ENCODE results near the gene BNC2.

BNC2 gene

GRCh38 chr9:16368237-16369087, 502.0 kb downstream of the BNC2 start:
- TF ChIP-seq EZH2phosphoT487 (IDR thresholded peaks at IDR 0.05; ENCODE audit: low read length) (no peak), EZH2 (optimal IDR thresholded peaks at IDR 0.05; ENCODE audit: low read depth, low read length) (no peak)
- H3K79me2 ChIP-seq (ENCODE audit: low read length) = no peaks in the 10 kb centered on the region
- H3K36me3 ChIP-seq (replicated peaks; ENCODE audit: insufficient read depth, low read length) = no peaks in the 10 kb centered on the region
- H3K4me2 ChIP-seq (ENCODE audit: low read depth, low read length) = no peak overlapping the region
- H3F3A ChIP-seq (ENCODE audit: insufficient read depth, low read length) = no peaks in the 10 kb centered on the region
- H2AFZ ChIP-seq (ENCODE audit: low read length) = no peak overlapping the region
- no peaks in the 10 kb centered on the region for H3K9me3 ChIP-seq (replicated peaks; ENCODE audit: insufficient read depth, low read length)
- H3K4me3 ChIP-seq (ENCODE audit: low read length) = no peak overlapping the region
- no peak for DNase-seq
- no peaks in the 10 kb centered on the region for H3K27me3 ChIP-seq (replicated peaks; ENCODE audit: insufficient read depth, low read length)
- no peak overlapping the region for H3K9ac ChIP-seq (ENCODE audit: low read length)
- no peaks in the 10 kb centered on the region for H4K20me1 ChIP-seq (ENCODE audit: insufficient read depth, low read length)
- H3K4me1 ChIP-seq (ENCODE audit: low read length) = no peaks in the 10 kb centered on the region
- no peaks in the 10 kb centered on the region for H3K9me2 ChIP-seq (replicated peaks; ENCODE audit: insufficient read depth, low read length)
- no peak overlapping the region for H3K27ac ChIP-seq (ENCODE audit: low read length)

DNA sequence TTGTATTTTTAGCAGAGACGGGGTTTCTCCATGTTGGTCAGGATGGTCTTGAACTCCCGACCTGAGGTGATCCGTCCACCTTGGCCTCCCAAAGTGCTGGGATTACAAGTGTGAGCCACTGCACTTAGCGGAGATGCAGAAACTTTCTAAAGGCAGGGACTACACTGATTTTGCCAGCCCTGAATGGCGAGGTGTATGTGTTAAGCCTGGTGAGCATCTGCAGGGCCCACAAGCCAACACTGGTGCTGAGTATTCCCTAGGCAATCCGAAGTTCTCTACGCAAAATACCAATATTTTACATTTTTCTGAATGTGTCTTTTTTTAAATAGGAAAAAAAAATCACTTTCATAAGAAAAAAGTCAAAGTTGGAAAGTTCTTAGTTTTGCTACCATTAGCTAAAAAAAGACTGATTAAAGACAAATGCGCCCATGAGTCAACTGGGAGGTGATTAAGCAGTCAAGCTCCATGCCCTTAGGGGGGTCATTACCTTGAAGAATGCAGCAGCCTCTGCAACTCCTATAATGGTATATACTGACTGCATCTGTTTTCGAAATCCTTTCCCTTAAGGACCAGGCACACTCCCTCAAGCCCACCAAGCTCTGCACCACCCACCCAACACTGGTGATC, 502.8 kb downstream of the BNC2 start:
- Histone ChIP-seq H3K9me2 (replicated peaks; ENCODE audit: insufficient read depth, low read length) (no peaks in the 10 kb centered on the region), H3K4me2 (ENCODE audit: low read depth, low read length) (no peak overlapping the region)
- no peak for DNase-seq

DNA sequence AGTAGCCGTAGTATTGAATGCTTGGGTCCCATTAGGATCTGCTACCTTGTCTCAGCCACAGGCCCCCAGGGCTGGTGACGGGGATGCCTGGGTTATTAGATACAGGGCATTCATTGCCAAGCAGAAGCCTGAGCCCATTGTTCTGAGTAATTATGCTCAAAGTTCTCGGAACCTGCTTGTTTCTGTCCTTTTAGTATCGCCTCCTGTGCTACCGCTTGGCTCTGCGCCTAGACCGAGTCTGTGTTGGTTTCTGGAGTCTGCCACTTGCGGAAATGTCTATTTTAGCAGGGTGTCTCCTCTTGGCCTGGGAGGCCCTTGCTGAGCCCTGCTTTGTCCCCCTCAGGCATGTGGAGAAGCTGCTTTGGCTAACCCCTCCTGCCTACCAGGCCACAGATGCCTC, 506.1 kb downstream of the BNC2 start:
- H3K4me1 ChIP-seq (ENCODE audit: low read length) = no peaks in the 10 kb centered on the region
- H3K9me2 ChIP-seq (replicated peaks; ENCODE audit: insufficient read depth, low read length) = no peaks in the 10 kb centered on the region
- no peaks in the 10 kb centered on the region for H4K20me1 ChIP-seq (ENCODE audit: insufficient read depth, low read length)
- no peaks in the 10 kb centered on the region for H3F3A ChIP-seq (ENCODE audit: insufficient read depth, low read length)
- no peak overlapping the region for H3K4me3 ChIP-seq (ENCODE audit: low read length)
- H3K27me3 ChIP-seq (replicated peaks; ENCODE audit: insufficient read depth, low read length) = no peaks in the 10 kb centered on the region
- H2AFZ ChIP-seq (ENCODE audit: low read length) = no peak overlapping the region
- H3K4me2 ChIP-seq (ENCODE audit: low read depth, low read length) = no peak overlapping the region
- no peaks in the 10 kb centered on the region for H3K36me3 ChIP-seq (replicated peaks; ENCODE audit: insufficient read depth, low read length)
- H3K27ac ChIP-seq (ENCODE audit: low read length) = no peak overlapping the region
- H3K9me3 ChIP-seq (replicated peaks; ENCODE audit: insufficient read depth, low read length) = no peaks in the 10 kb centered on the region
- no peaks in the 10 kb centered on the region for H3K79me2 ChIP-seq (ENCODE audit: low read length)
- H3K9ac ChIP-seq (ENCODE audit: low read length) = no peak overlapping the region
- TF ChIP-seq EZH2phosphoT487 (IDR thresholded peaks at IDR 0.05; ENCODE audit: low read length) = no peak
- DNase-seq = no peak

More for the DNA sequence above, 502.8 kb downstream of the BNC2 start:
- H3K36me3 ChIP-seq (replicated peaks; ENCODE audit: insufficient read depth, low read length) = no peaks in the 10 kb centered on the region
- no peak overlapping the region for H3K27ac ChIP-seq (ENCODE audit: low read length)
- no peak overlapping the region for H3K4me3 ChIP-seq (ENCODE audit: low read length)
- TF ChIP-seq EZH2phosphoT487 (IDR thresholded peaks at IDR 0.05; ENCODE audit: low read length) = no peak
- TF ChIP-seq, protein P1, sequence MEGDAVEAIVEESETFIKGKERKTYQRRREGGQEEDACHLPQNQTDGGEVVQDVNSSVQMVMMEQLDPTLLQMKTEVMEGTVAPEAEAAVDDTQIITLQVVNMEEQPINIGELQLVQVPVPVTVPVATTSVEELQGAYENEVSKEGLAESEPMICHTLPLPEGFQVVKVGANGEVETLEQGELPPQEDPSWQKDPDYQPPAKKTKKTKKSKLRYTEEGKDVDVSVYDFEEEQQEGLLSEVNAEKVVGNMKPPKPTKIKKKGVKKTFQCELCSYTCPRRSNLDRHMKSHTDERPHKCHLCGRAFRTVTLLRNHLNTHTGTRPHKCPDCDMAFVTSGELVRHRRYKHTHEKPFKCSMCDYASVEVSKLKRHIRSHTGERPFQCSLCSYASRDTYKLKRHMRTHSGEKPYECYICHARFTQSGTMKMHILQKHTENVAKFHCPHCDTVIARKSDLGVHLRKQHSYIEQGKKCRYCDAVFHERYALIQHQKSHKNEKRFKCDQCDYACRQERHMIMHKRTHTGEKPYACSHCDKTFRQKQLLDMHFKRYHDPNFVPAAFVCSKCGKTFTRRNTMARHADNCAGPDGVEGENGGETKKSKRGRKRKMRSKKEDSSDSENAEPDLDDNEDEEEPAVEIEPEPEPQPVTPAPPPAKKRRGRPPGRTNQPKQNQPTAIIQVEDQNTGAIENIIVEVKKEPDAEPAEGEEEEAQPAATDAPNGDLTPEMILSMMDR (IDR thresholded peaks at IDR 0.05; ENCODE audit: low read length) = no peak
- no peak for TF ChIP-seq EZH2 (optimal IDR thresholded peaks at IDR 0.05; ENCODE audit: low read depth, low read length)
- no peaks in the 10 kb centered on the region for H4K20me1 ChIP-seq (ENCODE audit: insufficient read depth, low read length)
- H3K9ac ChIP-seq (ENCODE audit: low read length) = no peak overlapping the region
- H3K27me3 ChIP-seq (replicated peaks; ENCODE audit: insufficient read depth, low read length) = no peaks in the 10 kb centered on the region
- H3K79me2 ChIP-seq (ENCODE audit: low read length) = no peaks in the 10 kb centered on the region
- no peaks in the 10 kb centered on the region for H3F3A ChIP-seq (ENCODE audit: insufficient read depth, low read length)
- no peak overlapping the region for H2AFZ ChIP-seq (ENCODE audit: low read length)
- no peaks in the 10 kb centered on the region for H3K4me1 ChIP-seq (ENCODE audit: low read length)
- no peaks in the 10 kb centered on the region for H3K9me3 ChIP-seq (replicated peaks; ENCODE audit: insufficient read depth, low read length)

GRCh38 chr9:16363916-16364315, 506.6 kb downstream of the BNC2 start:
- no peak for TF ChIP-seq EZH2phosphoT487 (IDR thresholded peaks at IDR 0.05; ENCODE audit: low read length)
- TF ChIP-seq, protein P1 (IDR thresholded peaks at IDR 0.05; ENCODE audit: low read length) = no peak
- TF ChIP-seq EZH2 (optimal IDR thresholded peaks at IDR 0.05; ENCODE audit: low read depth, low read length) = no peak
- DNase-seq = no peak

More at GRCh38 chr9:16363916-16364315, 506.6 kb downstream of the BNC2 start:
- no peak overlapping the region for H3K4me3 ChIP-seq (ENCODE audit: low read length)
- H3F3A ChIP-seq (ENCODE audit: insufficient read depth, low read length) = no peaks in the 10 kb centered on the region
- H4K20me1 ChIP-seq (ENCODE audit: insufficient read depth, low read length) = no peaks in the 10 kb centered on the region
- no peaks in the 10 kb centered on the region for H3K4me1 ChIP-seq (ENCODE audit: low read length)
- H3K27me3 ChIP-seq (replicated peaks; ENCODE audit: insufficient read depth, low read length) = no peaks in the 10 kb centered on the region
- no peak overlapping the region for H3K27ac ChIP-seq (ENCODE audit: low read length)
- H3K4me2 ChIP-seq (ENCODE audit: low read depth, low read length) = no peak overlapping the region
- H3K36me3 ChIP-seq (replicated peaks; ENCODE audit: insufficient read depth, low read length) = no peaks in the 10 kb centered on the region
- no peaks in the 10 kb centered on the region for H3K9me3 ChIP-seq (replicated peaks; ENCODE audit: insufficient read depth, low read length)
- H3K9me2 ChIP-seq (replicated peaks; ENCODE audit: insufficient read depth, low read length) = no peaks in the 10 kb centered on the region
- no peak overlapping the region for H3K9ac ChIP-seq (ENCODE audit: low read length)
- H3K79me2 ChIP-seq (ENCODE audit: low read length) = no peaks in the 10 kb centered on the region
- no peak overlapping the region for H2AFZ ChIP-seq (ENCODE audit: low read length)

Measured in MM.1S (cell line).